Hepatocyte (in vitro differentiated cells): ENCODE data around the gene NFAT5.

Source experiments
- CTCF ChIP-seq: fragments of 200-600 bp; sonication (generic); IDR thresholded peaks from 2 replicates; pipeline ENCODE4 v1.5.1; 2016; ENCODE audit warnings: antibody characterized with exemption, mild to moderate bottlenecking; ENCODE audit not compliant: poor library complexity
- EZH2 ChIP-seq: fragments of 200-600 bp; sonication (generic); IDR thresholded peaks from 2 replicates; pipeline ENCODE4 v1.6.1; 2016; ENCODE audit warnings: antibody characterized with exemption, mild to moderate bottlenecking, borderline replicate concordance
- EZH2phosphoT487 ChIP-seq: fragments of 200-600 bp; sonication (generic); IDR thresholded peaks from one replicate; pipeline ENCODE4 v1.6.1; 2018; ENCODE audit warnings: antibody characterized with exemption, mild to moderate bottlenecking, low read depth, moderate library complexity; ENCODE audit not compliant: unreplicated experiment, severe bottlenecking

- TF ChIP-seq EZH2 (no peak), CTCF (no peak), EZH2phosphoT487 (no peak)
Observed at GRCh38 chr16:69606985-69607384, 41.2 kb downstream of the NFAT5 start.
